ENCODE measurements around the gene AHI1. TPM values are rescaled to one million over a fixed set of nuclear protein-coding genes. Genes with fewer than 3 reads are reported as not detected.

The AHI1 gene
- total and polyA plus RNA-seq, 2 donors (not counting 1 experiment from before 2014, with no cell fraction given): 8.3 to 61.7 TPM

GRCh38 chr6:135236319-135236718, 261.2 kb downstream of the AHI1 start:
- Mint-ChIP-seq H3K4me3 (no peak overlapping the region), H3K27ac (no peak overlapping the region), H3K9me3 (ENCODE audit: insufficient read depth) (no peaks in the 10 kb centered on the region), H3K4me1 (no peaks in the 10 kb centered on the region), H3K27me3 (peaks cover 3% of the 10 kb centered on the region)
- ChIA-PET POLR2A (no interaction called here), CTCF (no interaction called here)
- H3K9ac ChIP-seq (ENCODE audit: low read length): no peak overlapping the region
- no peaks in the 10 kb centered on the region for H3K27me3 ChIP-seq (replicated peaks in 1 of 4; ENCODE audit: control extremely low read depth in 1 of 4, control insufficient read depth in 3 of 4, insufficient read depth in 4 of 4, low read length in 3 of 4)
- H3K4me3 ChIP-seq (ENCODE audit: control extremely low read depth in 1 of 5, extremely low read depth in 1 of 5, insufficient read depth in 1 of 5, low read depth in 2 of 5, low read length in 4 of 5): no peak overlapping the region
- ATAC-seq (ENCODE audit: low read depth): no peak
- H4K20me1 ChIP-seq (ENCODE audit: control insufficient read depth, insufficient read depth, low read length, poor library complexity, severe bottlenecking): no peaks in the 10 kb centered on the region
- 100% methylated on average over 1 of the region's 1 CpG for WGBS (ENCODE audit: insufficient coverage)
- DNase-seq: no peak
- no peaks in the 10 kb centered on the region for H3K36me3 ChIP-seq (replicated peaks in 1 of 2; ENCODE audit: control extremely low read depth in 1 of 2, control insufficient read depth in 1 of 2, extremely low read depth in 1 of 2, insufficient read depth in 2 of 2, low read length in 1 of 2)
- no peak overlapping the region for H2AFZ ChIP-seq (ENCODE audit: insufficient read depth, low read depth, low read length, poor library complexity, severe bottlenecking)
- no peak overlapping the region for H3K4me2 ChIP-seq (replicated peaks; ENCODE audit: low read depth, low read length, poor library complexity, severe bottlenecking)
- no peak for TF ChIP-seq EZH2 (IDR thresholded peaks at IDR 0.05; ENCODE audit: borderline replicate concordance, insufficient read depth, low read depth, low read length, poor library complexity, severe bottlenecking)
- no peak for TF ChIP-seq CTCF (IDR thresholded peaks at IDR 0.05)
- intact Hi-C loops (cut with micrococcal nuclease): no loop called here
- no peak overlapping the region for H3K27ac ChIP-seq (ENCODE audit: low read length in 2 of 2)
- no peaks in the 10 kb centered on the region for H3K9me3 ChIP-seq (ENCODE audit: control extremely low read depth in 1 of 3, control insufficient read depth in 2 of 3, insufficient read depth in 1 of 3, low read length in 2 of 3)
- H3K4me1 ChIP-seq (ENCODE audit: control insufficient read depth in 2 of 2, insufficient read depth in 2 of 2, low read length in 2 of 2): no peaks in the 10 kb centered on the region
- no peaks in the 10 kb centered on the region for H3K79me2 ChIP-seq (ENCODE audit: control insufficient read depth, insufficient read depth, low read length)

GRCh38 chr6:135235716-135236115, 261.8 kb downstream of the AHI1 start:
- 82% methylated on average over 5 of the region's 5 CpGs for WGBS (ENCODE audit: insufficient coverage)
- Histone ChIP-seq H3K27me3 (replicated peaks in 1 of 4; ENCODE audit: control extremely low read depth in 1 of 4, control insufficient read depth in 3 of 4, insufficient read depth in 4 of 4, low read length in 3 of 4) (no peaks in the 10 kb centered on the region), H3K36me3 (replicated peaks in 1 of 2; ENCODE audit: control extremely low read depth in 1 of 2, control insufficient read depth in 1 of 2, extremely low read depth in 1 of 2, insufficient read depth in 2 of 2, low read length in 1 of 2) (no peaks in the 10 kb centered on the region), H3K4me1 (ENCODE audit: control insufficient read depth in 2 of 2, insufficient read depth in 2 of 2, low read length in 2 of 2) (no peaks in the 10 kb centered on the region), H3K9me3 (ENCODE audit: control extremely low read depth in 1 of 3, control insufficient read depth in 2 of 3, insufficient read depth in 1 of 3, low read length in 2 of 3) (no peaks in the 10 kb centered on the region), H4K20me1 (ENCODE audit: control insufficient read depth, insufficient read depth, low read length, poor library complexity, severe bottlenecking) (no peaks in the 10 kb centered on the region), H3K27ac (ENCODE audit: low read length in 2 of 2) (no peak overlapping the region), H2AFZ (ENCODE audit: insufficient read depth, low read depth, low read length, poor library complexity, severe bottlenecking) (no peak overlapping the region), H3K9ac (ENCODE audit: low read length) (no peak overlapping the region), H3K4me3 (ENCODE audit: control extremely low read depth in 1 of 5, extremely low read depth in 1 of 5, insufficient read depth in 1 of 5, low read depth in 2 of 5, low read length in 4 of 5) (no peak overlapping the region), H3K4me2 (replicated peaks; ENCODE audit: low read depth, low read length, poor library complexity, severe bottlenecking) (no peak overlapping the region), H3K79me2 (ENCODE audit: control insufficient read depth, insufficient read depth, low read length) (no peaks in the 10 kb centered on the region)
- DNase-seq (no peak), ATAC-seq (ENCODE audit: low read depth) (no peak)
- H3K4me3 Mint-ChIP-seq: no peak overlapping the region
- H3K4me1 Mint-ChIP-seq: no peaks in the 10 kb centered on the region
- intact Hi-C loops (cut with micrococcal nuclease): no loop called here
- H3K9me3 Mint-ChIP-seq (ENCODE audit: insufficient read depth): no peaks in the 10 kb centered on the region
- no peak for TF ChIP-seq EZH2 (IDR thresholded peaks at IDR 0.05; ENCODE audit: borderline replicate concordance, insufficient read depth, low read depth, low read length, poor library complexity, severe bottlenecking)
- CTCF ChIA-PET: no interaction called here
- no peak overlapping the region for H3K27ac Mint-ChIP-seq
- H3K27me3 Mint-ChIP-seq: peaks cover 3% of the 10 kb centered on the region
- POLR2A ChIA-PET: no interaction called here

All from B cell (primary cell).